Cortex of kidney (tissue), 1 donor: ENCODE data around the gene OSBPL5.

Experiments used
- DNase-seq: peaks from one replicate; lab custom pipeline; 2025; lab: John Stamatoyannopoulos, UW

The OSBPL5 gene

GRCh38 chr11:3198815-3199214 is 33.7 kb upstream of the OSBPL5 start:
- no peak for DNase-seq

GRCh38 chr11:3197878-3198528 is 32.9 kb upstream of the OSBPL5 start:
- DNase-seq, result no peak

- no peak for DNase-seq
Measured at GRCh38 chr11:3197044-3197695, 32.1 kb upstream of the OSBPL5 start.

- DNase-seq, result no peak
Measured at GRCh38 chr11:3196161-3197043, 31.3 kb upstream of the OSBPL5 start.

GRCh38 chr11:3195251-3196160 is 30.4 kb upstream of the OSBPL5 start:
- DNase-seq, result no peak

- no peak for DNase-seq
Measured at GRCh38 chr11:3194016-3194816, 29.1 kb upstream of the OSBPL5 start.

- DNase-seq, result no peak
Measured at GRCh38 chr11:3193373-3194015, 28.4 kb upstream of the OSBPL5 start.

- DNase-seq, result no peak
Measured at GRCh38 chr11:3192511-3193372, 27.6 kb upstream of the OSBPL5 start.

GRCh38 chr11:3191586-3192324 is 26.6 kb upstream of the OSBPL5 start:
- no peak for DNase-seq

GRCh38 chr11:3190600-3190999 is 25.5 kb upstream of the OSBPL5 start:
- no peak for DNase-seq

- no peak for DNase-seq
Measured at GRCh38 chr11:3189886-3190583, 24.9 kb upstream of the OSBPL5 start.

- no peak for DNase-seq
Measured at GRCh38 chr11:3189196-3189843, 24.2 kb upstream of the OSBPL5 start.

- DNase-seq, result no peak
Measured at GRCh38 chr11:3188496-3189195, 23.5 kb upstream of the OSBPL5 start.

GRCh38 chr11:3186166-3186953 is 21.2 kb upstream of the OSBPL5 start:
- no peak for DNase-seq

GRCh38 chr11:3184732-3185347 is 19.7 kb upstream of the OSBPL5 start:
- DNase-seq, result no peak

- no peak for DNase-seq
Measured at GRCh38 chr11:3183523-3183922, 18.4 kb upstream of the OSBPL5 start.
